GM12878 (cell line): Measurements from ENCODE around the gene CARS2. TPM values are rescaled to one million over a fixed set of nuclear protein-coding genes. Genes with fewer than 3 reads are reported as not detected.

Experiments used
- ATAC-seq: fragments of 200-7000 bp; cut with Tn5 transposase; 3 replicates; pipeline ENCODE4 v1.9.1; 2020; ENCODE audit warnings: mild to moderate bottlenecking, moderate library complexity
- BruUV-seq: library from RNA; stranded (reverse); fragments of 400-500 nt; replicated peaks from 2 replicates; lab custom pipeline; 2021; lab: Mats Ljungman, UMichigan
- CTCF ChIA-PET: fragments of 300-600 bp; sonication (Branson Sonifier 250); formaldehyde crosslinking; extraction: SDS; loops from one replicate; lab custom pipeline; 2021; ENCODE audit warnings: inconsistent platforms; lab: Yijun Ruan, JAX
- POLR2A ChIA-PET: fragments of 350-600 bp; formaldehyde crosslinking; extraction: SDS; loops from one replicate; lab custom pipeline; 2021; ENCODE audit warnings: inconsistent platforms; lab: Charles Lee
- RAD21 ChIA-PET: fragments of 300-600 bp; sonication (Branson Sonifier 250); formaldehyde crosslinking; loops from one replicate; lab custom pipeline; 2023; ENCODE audit warnings: antibody characterized with exemption; ENCODE audit not compliant: unreplicated experiment; lab: Charles Lee
- SMC1A ChIA-PET: fragments of 300-600 bp; sonication (Branson Sonifier 250); formaldehyde crosslinking; loops from one replicate; lab custom pipeline; 2023; ENCODE audit not compliant: unreplicated experiment, uncharacterized antibody; lab: Charles Lee
- DNase-seq: peaks from one replicate; pipeline ENCODE4 v3.0.0-alpha.2; 2011; ENCODE audit warnings: low read depth, low spot score
- FAIRE-seq: peaks from 3 replicates; lab custom pipeline; 2011; peaks lifted over from hg19 to GRCh38; lab: Jason Lieb, UNC
- H2AFZ ChIP-seq: 2 replicates; pipeline ENCODE4 v1.6.0; 2011; ENCODE audit warnings: low read depth, low read length, control low read depth; ENCODE audit not compliant: control insufficient read depth
- H3K27ac ChIP-seq: 2 replicates; pipeline ENCODE4 v1.5.1; 2011; ENCODE audit warnings: control low read depth; ENCODE audit not compliant: control insufficient read depth, insufficient read depth
- H3K27me3 ChIP-seq, 2 experiments: replicated peaks in 1 of 2; 2 replicates each; pipeline versions ENCODE4 v1.6.0 to v1.6.1; 2011; ENCODE audit warnings: low read length in 1 of 2; ENCODE audit not compliant: control insufficient read depth in 2 of 2, insufficient read depth in 2 of 2
- H3K36me3 ChIP-seq, 2 experiments: 2 replicates each; pipeline ENCODE4 v1.5.1; 2011; ENCODE audit warnings: low read length in 1 of 2; ENCODE audit not compliant: control insufficient read depth in 2 of 2, insufficient read depth in 2 of 2
- H3K4me1 ChIP-seq: 2 replicates; pipeline ENCODE4 v1.6.1; 2011; ENCODE audit warnings: mild to moderate bottlenecking, low read length, moderate library complexity, mixed read lengths; ENCODE audit not compliant: control insufficient read depth, insufficient read depth
- H3K4me2 ChIP-seq: 2 replicates; pipeline ENCODE4 v1.6.0; 2011; ENCODE audit warnings: control low read depth; ENCODE audit not compliant: control insufficient read depth, insufficient read depth
- H3K4me3 ChIP-seq: fragments of 200-600 bp; sonication (generic); 2 replicates; pipeline ENCODE4 v1.5.1; 2016
- H3K79me2 ChIP-seq: 2 replicates; pipeline ENCODE4 v1.6.0; 2011; ENCODE audit warnings: low read length; ENCODE audit not compliant: control insufficient read depth, insufficient read depth
- H3K9ac ChIP-seq: 2 replicates; pipeline ENCODE4 v1.8.0; 2011; ENCODE audit warnings: low read length, control low read depth, mixed read lengths; ENCODE audit not compliant: control insufficient read depth, insufficient read depth
- H3K9me3 ChIP-seq: replicated peaks from 3 replicates; pipeline ENCODE4 v1.5.1; 2011; ENCODE audit warnings: mild to moderate bottlenecking, low read length; ENCODE audit not compliant: control insufficient read depth, insufficient read depth
- H4K20me1 ChIP-seq: 2 replicates; pipeline ENCODE4 v1.6.0; 2011; ENCODE audit not compliant: control insufficient read depth, insufficient read depth
- CBX3 ChIP-seq: fragments of 200-600 bp; sonication (generic); IDR thresholded peaks from 2 replicates; pipeline ENCODE4 v1.6.1; 2016; ENCODE audit warnings: low read depth, borderline replicate concordance
- CREM ChIP-seq: IDR thresholded peaks from 2 replicates; pipeline ENCODE4 v1.6.1; 2014; ENCODE audit warnings: antibody characterized with exemption, low read depth
- FOXK2 ChIP-seq: fragments of 450-650 bp; IDR thresholded peaks from 2 replicates; pipeline ENCODE4 v1.6.1; 2017; ENCODE audit warnings: mild to moderate bottlenecking, moderate library complexity
- IKZF2 ChIP-seq, 2 experiments: fragments of 450-650 bp; IDR thresholded peaks; 2 replicates each; pipeline ENCODE4 v1.6.1; 2017; ENCODE audit warnings: mild to moderate bottlenecking in 2 of 2, moderate library complexity in 2 of 2
- JUNB ChIP-seq: IDR thresholded peaks from 2 replicates; pipeline ENCODE4 v1.6.1; 2016; ENCODE audit warnings: antibody characterized with exemption, mild to moderate bottlenecking
- MYB ChIP-seq: fragments of 150-350 bp; IDR thresholded peaks from 2 replicates; pipeline ENCODE4 v1.6.1; 2014; ENCODE audit warnings: mild to moderate bottlenecking, low read depth, low read length, borderline replicate concordance
- NFYB ChIP-seq: IDR thresholded peaks from 2 replicates; pipeline ENCODE4 v1.6.1; 2011; ENCODE audit warnings: low read depth, mild to moderate bottlenecking, low read length, improper control_type of control experiment, moderate library complexity; ENCODE audit not compliant: insufficient read depth
- NR2C1 ChIP-seq: fragments of 450-650 bp; IDR thresholded peaks from 2 replicates; pipeline ENCODE4 v1.6.1; 2017; ENCODE audit warnings: antibody characterized with exemption, mild to moderate bottlenecking, moderate library complexity
- POLR2A ChIP-seq: IDR thresholded peaks from 2 replicates; pipeline ENCODE4 v1.6.1; 2011; ENCODE audit warnings: low read depth, mild to moderate bottlenecking, low read length
- POLR2AphosphoS2 ChIP-seq: IDR thresholded peaks from 2 replicates; pipeline ENCODE4 v1.6.1; 2011; ENCODE audit warnings: low read depth, mild to moderate bottlenecking, low read length, improper control_type of control experiment, moderate library complexity
- ZNF217 ChIP-seq: fragments of 450-650 bp; IDR thresholded peaks from 2 replicates; pipeline ENCODE4 v1.6.1; 2017; ENCODE audit warnings: antibody characterized with exemption, mild to moderate bottlenecking
- WGBS: methylation state at CpG from one replicate; pipeline ENCODE4 v1.1.6; 2016; ENCODE audit warnings: low lambda C conversion rate; ENCODE audit not compliant: insufficient replicate concordance, insufficient coverage; ENCODE audit errors: missing lambda C conversion rate; 5-methylcytosine and 5-hydroxymethylcytosine counted together
- in situ Hi-C: fragments of 300-500 bp; cut with MboI; formaldehyde crosslinking; loops from 9 replicates; pipeline ENCODE4 v1.14.3; 2018; ENCODE audit warnings: mixed read lengths
- intact Hi-C: fragments of 100-400 bp; cut with micrococcal nuclease; formaldehyde crosslinking; loops from one replicate; pipeline ENCODE4 v1.14.2; 2022; ENCODE audit not compliant: unreplicated experiment
- polyA plus RNA-seq, 11 experiments: library from polyadenylated mRNA; depleted of rRNA in 4 of 11; unstranded in 6 of 11; stranded (reverse) in 5 of 11; fragments of >200 nt; fragmentation: Nextera tagmentation in 4 of 11; fragmentation: Illumina TruSeq in 1 of 11; extraction: Ambion mirVana in 4 of 11; extraction: Trizol in 1 of 11; gene quantifications; 1 replicate in 1 of 11; 2 replicates in 10 of 11; pipeline versions ENCODE4 v1.2.1 to v1.2.3, GENCODE V29; 2011 to 2016; ENCODE audit warnings: inconsistent platforms in 2 of 11, missing spikeins in 2 of 11, low read depth in 1 of 11
- total RNA-seq, 4 experiments: library from RNA; depleted of rRNA in 3 of 4; stranded (reverse); fragments of >200 nt in 3 of 4; fragmentation: Illumina TruSeq in 1 of 4; extraction: Trizol in 1 of 4; gene quantifications; 2 replicates each; pipeline versions ENCODE4 v1.2.1 to v1.2.3, GENCODE V29; 2013 to 2021
- TF ChIP-seq, protein P1 (sequence below): fragments of 450-650 bp; IDR thresholded peaks from 2 replicates; pipeline ENCODE4 v1.6.1; 2017; ENCODE audit warnings: mild to moderate bottlenecking, low read depth, inconsistent platforms; ENCODE audit not compliant: poor library complexity, severe bottlenecking
- TF ChIP-seq, protein P2 (sequence below): fragments of 450-650 bp; IDR thresholded peaks from 2 replicates; pipeline ENCODE4 v1.6.1; 2016; ENCODE audit warnings: mild to moderate bottlenecking
- TF ChIP-seq, protein P3 (sequence below): fragments of 450-650 bp; conservative IDR thresholded peaks from 2 replicates; pipeline ENCODE4 v1.6.1; 2017; ENCODE audit warnings: mild to moderate bottlenecking, moderate library complexity

CARS2 gene
- total and polyA plus RNA-seq, 10 of the 15 experiments (the other 5 are each of a cell fraction or from before 2014, with no cell fraction given), result 4.2 to 101 (median 61.5) TPM

DNA sequence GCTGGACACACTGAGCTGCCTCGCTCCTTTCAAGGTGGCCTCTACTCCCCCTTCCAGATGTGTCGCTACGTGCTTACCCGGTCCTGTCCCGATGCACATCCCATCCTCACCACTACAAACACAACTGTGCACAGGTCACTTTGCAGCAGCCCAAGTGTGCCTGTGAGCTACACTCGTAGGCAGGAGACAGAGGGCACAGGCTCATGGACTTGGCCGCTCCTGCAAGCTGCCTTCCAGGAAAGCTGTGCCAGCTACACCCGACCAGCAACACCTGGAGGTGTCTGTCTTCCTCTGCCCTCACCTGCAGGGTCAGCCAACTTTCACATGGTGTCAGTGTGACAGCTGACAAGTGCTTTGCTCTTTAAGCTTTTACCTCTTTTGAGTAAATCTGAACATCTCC lies 15.4 kb downstream of the CARS2 start:
- no peak for DNase-seq
- Histone ChIP-seq H3K9ac (no peak overlapping the region), H3K27ac (no peak overlapping the region), H3K79me2 (no peaks in the 10 kb centered on the region), H2AFZ (no peak overlapping the region), H3K4me2 (no peak overlapping the region), H3K27me3 (no peaks in the 10 kb centered on the region), H3K4me1 (no peaks in the 10 kb centered on the region), H3K9me3 (no peaks in the 10 kb centered on the region), H3K4me3 (no peak overlapping the region), H4K20me1 (no peaks in the 10 kb centered on the region), H3K36me3 (peaks cover 3 to 19% of the 10 kb centered on the region in 2 experiments)
- BruUV-seq, result TSS peak; percentile 46
- POLR2A ChIA-PET, result no interaction called here
- CTCF ChIA-PET, result interaction anchor here (1.1 kb wide), 1 partner anchor 38 kb away, joined by 3 read pairs; no protein-coding TSS in a partner anchor
- 98% methylated on average over 8 of the region's 8 CpGs for WGBS
- in situ Hi-C loops, result no loop called here
- TF ChIP-seq POLR2A, result peak; percentile 54; the same call in 1 of the 2 replicates
- no peak for TF ChIP-seq JUNB
- RAD21 ChIA-PET, result no interaction called here
- SMC1A ChIA-PET, result no interaction called here
- FAIRE-seq, result no peak
- intact Hi-C loops, result no loop called here
- ATAC-seq, result no peak

GRCh38 chr13:110689711-110690110 lies 16.2 kb downstream of the CARS2 start:
- Histone ChIP-seq H3K27ac (no peak overlapping the region), H3K9me3 (no peaks in the 10 kb centered on the region), H4K20me1 (no peaks in the 10 kb centered on the region), H3K79me2 (no peaks in the 10 kb centered on the region), H3K4me1 (no peaks in the 10 kb centered on the region), H3K4me2 (no peak overlapping the region), H3K9ac (no peak overlapping the region), H2AFZ (no peak overlapping the region), H3K36me3 (peaks cover 3 to 22% of the 10 kb centered on the region in 2 experiments), H3K4me3 (no peak overlapping the region), H3K27me3 (no peaks in the 10 kb centered on the region)
- FAIRE-seq, result no peak
- intact Hi-C loops, result no loop called here
- RAD21 ChIA-PET, result no interaction called here
- no TSS peak for BruUV-seq
- POLR2A ChIA-PET, result no interaction called here
- CTCF ChIA-PET, result interaction anchor here (1.0 kb wide), 1 partner anchor 33 kb away, joined by 3 read pairs; no protein-coding TSS in a partner anchor
- 95% methylated on average over 12 of the region's 12 CpGs for WGBS
- no peak for ATAC-seq
- no peak for DNase-seq
- in situ Hi-C loops, result no loop called here
- SMC1A ChIA-PET, result no interaction called here
- no peak for TF ChIP-seq MYB
- TF ChIP-seq NFYB, result no peak
- TF ChIP-seq CBX3, result no peak
- no peak for TF ChIP-seq ZNF217
- TF ChIP-seq CREM, result no peak
- TF ChIP-seq, protein P1, sequence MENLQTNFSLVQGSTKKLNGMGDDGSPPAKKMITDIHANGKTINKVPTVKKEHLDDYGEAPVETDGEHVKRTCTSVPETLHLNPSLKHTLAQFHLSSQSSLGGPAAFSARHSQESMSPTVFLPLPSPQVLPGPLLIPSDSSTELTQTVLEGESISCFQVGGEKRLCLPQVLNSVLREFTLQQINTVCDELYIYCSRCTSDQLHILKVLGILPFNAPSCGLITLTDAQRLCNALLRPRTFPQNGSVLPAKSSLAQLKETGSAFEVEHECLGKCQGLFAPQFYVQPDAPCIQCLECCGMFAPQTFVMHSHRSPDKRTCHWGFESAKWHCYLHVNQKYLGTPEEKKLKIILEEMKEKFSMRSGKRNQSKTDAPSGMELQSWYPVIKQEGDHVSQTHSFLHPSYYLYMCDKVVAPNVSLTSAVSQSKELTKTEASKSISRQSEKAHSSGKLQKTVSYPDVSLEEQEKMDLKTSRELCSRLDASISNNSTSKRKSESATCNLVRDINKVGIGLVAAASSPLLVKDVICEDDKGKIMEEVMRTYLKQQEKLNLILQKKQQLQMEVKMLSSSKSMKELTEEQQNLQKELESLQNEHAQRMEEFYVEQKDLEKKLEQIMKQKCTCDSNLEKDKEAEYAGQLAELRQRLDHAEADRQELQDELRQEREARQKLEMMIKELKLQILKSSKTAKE, result no peak
- TF ChIP-seq, protein P2, sequence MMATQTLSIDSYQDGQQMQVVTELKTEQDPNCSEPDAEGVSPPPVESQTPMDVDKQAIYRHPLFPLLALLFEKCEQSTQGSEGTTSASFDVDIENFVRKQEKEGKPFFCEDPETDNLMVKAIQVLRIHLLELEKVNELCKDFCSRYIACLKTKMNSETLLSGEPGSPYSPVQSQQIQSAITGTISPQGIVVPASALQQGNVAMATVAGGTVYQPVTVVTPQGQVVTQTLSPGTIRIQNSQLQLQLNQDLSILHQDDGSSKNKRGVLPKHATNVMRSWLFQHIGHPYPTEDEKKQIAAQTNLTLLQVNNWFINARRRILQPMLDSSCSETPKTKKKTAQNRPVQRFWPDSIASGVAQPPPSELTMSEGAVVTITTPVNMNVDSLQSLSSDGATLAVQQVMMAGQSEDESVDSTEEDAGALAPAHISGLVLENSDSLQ, result no peak
- no peak for TF ChIP-seq NR2C1
- TF ChIP-seq POLR2AphosphoS2, result no peak
- no peak for TF ChIP-seq FOXK2
- TF ChIP-seq, protein P3, sequence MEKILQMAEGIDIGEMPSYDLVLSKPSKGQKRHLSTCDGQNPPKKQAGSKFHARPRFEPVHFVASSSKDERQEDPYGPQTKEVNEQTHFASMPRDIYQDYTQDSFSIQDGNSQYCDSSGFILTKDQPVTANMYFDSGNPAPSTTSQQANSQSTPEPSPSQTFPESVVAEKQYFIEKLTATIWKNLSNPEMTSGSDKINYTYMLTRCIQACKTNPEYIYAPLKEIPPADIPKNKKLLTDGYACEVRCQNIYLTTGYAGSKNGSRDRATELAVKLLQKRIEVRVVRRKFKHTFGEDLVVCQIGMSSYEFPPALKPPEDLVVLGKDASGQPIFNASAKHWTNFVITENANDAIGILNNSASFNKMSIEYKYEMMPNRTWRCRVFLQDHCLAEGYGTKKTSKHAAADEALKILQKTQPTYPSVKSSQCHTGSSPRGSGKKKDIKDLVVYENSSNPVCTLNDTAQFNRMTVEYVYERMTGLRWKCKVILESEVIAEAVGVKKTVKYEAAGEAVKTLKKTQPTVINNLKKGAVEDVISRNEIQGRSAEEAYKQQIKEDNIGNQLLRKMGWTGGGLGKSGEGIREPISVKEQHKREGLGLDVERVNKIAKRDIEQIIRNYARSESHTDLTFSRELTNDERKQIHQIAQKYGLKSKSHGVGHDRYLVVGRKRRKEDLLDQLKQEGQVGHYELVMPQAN, result no peak
- no peak for TF ChIP-seq IKZF2 (IDR thresholded peaks at IDR 0.05)
